ENCODE data around the gene DUSP28.

- TF ChIP-seq CTCF (IDR thresholded peaks at IDR 0.05) (no peak), POLR2AphosphoS5 (IDR thresholded peaks at IDR 0.05; ENCODE audit: low read depth, low read length) (peak; percentile 37; the same call in 1 of the 2 replicates)
Observed at GRCh38 chr2:240582781-240583180, 22.6 kb downstream of the DUSP28 start.

Data from Panc1 (cell line).